RWPE1 (cell line): ENCODE measurements around the gene RALGAPA2.

Experiments
- CTCF ChIA-PET: fragments of 350-600 bp; sonication (Branson Sonifier 250); formaldehyde crosslinking; extraction: SDS; loops from one replicate; lab custom pipeline; 2021; lab: Yijun Ruan, JAX
- POLR2A ChIA-PET: fragments of 400-600 bp; formaldehyde crosslinking; extraction: SDS; loops from one replicate; lab custom pipeline; 2020; ENCODE audit warnings: antibody characterized with exemption; ENCODE audit not compliant: low non-redundant PET; lab: Yijun Ruan, JAX
- DNase-seq: peaks from one replicate; pipeline ENCODE4 v3.0.0; 2012; ENCODE audit warnings: low spot score
- H3K27ac ChIP-seq: fragments of 450-650 bp; 2 replicates; pipeline ENCODE4 v1.5.1; 2017
- TF ChIP-seq, protein P1 (sequence below): fragments of 450-650 bp; conservative IDR thresholded peaks from 2 replicates; pipeline ENCODE4 v1.5.1; 2017; ENCODE audit warnings: low read depth, mild to moderate bottlenecking

Gene RALGAPA2

GRCh38 chr20:20456741-20457140, 255.7 kb downstream of the RALGAPA2 start:
- TF ChIP-seq, protein P1, sequence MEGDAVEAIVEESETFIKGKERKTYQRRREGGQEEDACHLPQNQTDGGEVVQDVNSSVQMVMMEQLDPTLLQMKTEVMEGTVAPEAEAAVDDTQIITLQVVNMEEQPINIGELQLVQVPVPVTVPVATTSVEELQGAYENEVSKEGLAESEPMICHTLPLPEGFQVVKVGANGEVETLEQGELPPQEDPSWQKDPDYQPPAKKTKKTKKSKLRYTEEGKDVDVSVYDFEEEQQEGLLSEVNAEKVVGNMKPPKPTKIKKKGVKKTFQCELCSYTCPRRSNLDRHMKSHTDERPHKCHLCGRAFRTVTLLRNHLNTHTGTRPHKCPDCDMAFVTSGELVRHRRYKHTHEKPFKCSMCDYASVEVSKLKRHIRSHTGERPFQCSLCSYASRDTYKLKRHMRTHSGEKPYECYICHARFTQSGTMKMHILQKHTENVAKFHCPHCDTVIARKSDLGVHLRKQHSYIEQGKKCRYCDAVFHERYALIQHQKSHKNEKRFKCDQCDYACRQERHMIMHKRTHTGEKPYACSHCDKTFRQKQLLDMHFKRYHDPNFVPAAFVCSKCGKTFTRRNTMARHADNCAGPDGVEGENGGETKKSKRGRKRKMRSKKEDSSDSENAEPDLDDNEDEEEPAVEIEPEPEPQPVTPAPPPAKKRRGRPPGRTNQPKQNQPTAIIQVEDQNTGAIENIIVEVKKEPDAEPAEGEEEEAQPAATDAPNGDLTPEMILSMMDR, result no peak
- DNase-seq, result no peak
- CTCF ChIA-PET, result interaction anchor here (1.2 kb wide), 1 partner anchor 85 kb away, joined by 4 read pairs; no protein-coding TSS in a partner anchor
- no peak overlapping the region for H3K27ac ChIP-seq
- POLR2A ChIA-PET, result no interaction called here

DNA sequence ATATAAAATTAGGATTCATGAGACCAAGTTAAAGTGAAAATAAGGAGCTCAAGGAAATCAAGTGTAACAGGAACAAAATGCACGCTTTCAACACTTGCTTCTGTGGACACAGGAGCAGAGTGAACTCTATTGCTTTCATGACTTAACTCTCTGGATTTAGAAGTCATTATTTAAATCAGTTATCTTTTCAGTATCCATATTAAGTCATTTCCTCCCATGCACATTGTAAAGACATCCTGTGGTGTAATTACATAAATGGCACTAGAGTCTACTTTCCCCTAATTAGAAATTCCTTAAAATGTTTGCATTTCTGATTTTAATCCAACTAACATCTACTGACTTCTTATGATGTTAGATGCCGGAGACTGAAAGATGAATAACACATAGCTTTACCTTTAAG, 256.5 kb downstream of the RALGAPA2 start:
- CTCF ChIA-PET, result no interaction called here
- POLR2A ChIA-PET, result no interaction called here
- TF ChIP-seq, protein P1, result no peak
- no peak overlapping the region for H3K27ac ChIP-seq
- no peak for DNase-seq

DNA sequence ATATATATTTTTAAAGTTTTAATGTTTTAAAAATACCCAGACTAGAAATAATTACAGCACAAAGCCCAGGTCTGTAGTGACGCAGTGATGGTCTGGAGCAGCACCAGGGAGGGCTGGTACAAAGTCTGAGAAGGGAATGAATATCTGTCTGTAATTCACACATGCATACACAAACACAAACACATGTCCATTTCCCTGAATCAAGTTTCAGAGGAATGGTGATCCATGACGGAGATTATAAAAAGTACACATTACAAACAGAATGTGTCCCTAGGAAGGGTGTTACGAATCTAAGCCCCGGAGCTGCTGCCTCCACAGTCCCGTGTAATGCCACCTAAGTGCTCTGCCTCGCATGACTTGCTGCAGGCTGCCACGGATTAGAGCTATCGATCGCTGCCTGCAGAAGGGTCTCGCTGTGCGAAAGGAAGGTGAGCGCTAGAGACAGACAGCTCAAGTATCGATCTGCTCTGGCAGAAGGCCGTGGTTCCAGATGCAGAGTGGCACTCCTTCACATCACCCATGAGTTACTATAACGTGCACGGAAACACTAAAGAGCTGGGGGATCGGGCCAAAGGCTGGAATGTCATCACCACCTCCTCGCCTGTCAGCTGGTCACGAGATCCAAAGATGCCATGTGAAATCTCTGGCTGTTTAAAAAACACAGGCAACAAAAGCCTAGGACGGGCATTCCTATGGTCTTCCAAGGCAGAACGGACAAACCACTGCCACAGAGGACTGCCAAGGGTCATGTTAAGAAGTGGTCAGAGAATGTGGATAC, 257.4 kb downstream of the RALGAPA2 start:
- no peak for DNase-seq
- TF ChIP-seq, protein P1, result no peak
- CTCF ChIA-PET, result no interaction called here
- H3K27ac ChIP-seq, result no peak overlapping the region
- POLR2A ChIA-PET, result no interaction called here

- POLR2A ChIA-PET, result no interaction called here
- CTCF ChIA-PET, result no interaction called here
- TF ChIP-seq, protein P1, result no peak
Measured at GRCh38 chr20:20454367-20454766, 258.1 kb downstream of the RALGAPA2 start.

GRCh38 chr20:20452254-20452676, 260.2 kb downstream of the RALGAPA2 start:
- TF ChIP-seq, protein P1, result no peak
- H3K27ac ChIP-seq, result no peak overlapping the region
- DNase-seq, result peak; percentile 77
- ChIA-PET POLR2A (interaction anchor here (0.6 kb wide), 1 partner anchor 13 kb away, joined by 3 read pairs; no protein-coding TSS in a partner anchor), CTCF (interaction anchor here (0.6 kb wide), 1 partner anchor 215 kb away, joined by 3 read pairs; no protein-coding TSS in a partner anchor)

More at GRCh38 chr20:20454367-20454766, 258.1 kb downstream of the RALGAPA2 start:
- DNase-seq, result no peak
- no peak overlapping the region for H3K27ac ChIP-seq

DNA sequence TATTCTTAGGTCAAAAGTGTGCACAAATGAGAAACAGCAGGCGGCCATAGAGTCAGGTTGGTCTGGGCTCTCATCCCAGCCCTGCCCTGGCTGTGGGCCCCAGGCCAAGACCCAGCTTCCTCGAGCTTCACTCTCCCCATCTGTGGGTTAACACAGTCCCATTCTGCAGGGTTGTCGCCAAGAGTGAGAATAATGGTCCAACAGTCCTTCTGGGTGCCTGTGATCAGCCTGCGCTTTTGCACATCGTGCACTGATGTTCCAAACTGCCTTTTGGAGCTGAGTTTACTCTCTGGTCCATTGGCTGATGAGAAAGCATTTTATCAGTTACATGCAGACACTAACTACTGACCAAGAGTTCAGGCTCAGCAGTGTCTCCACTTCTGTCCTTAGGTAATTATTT, 261.9 kb downstream of the RALGAPA2 start:
- POLR2A ChIA-PET, result no interaction called here
- TF ChIP-seq, protein P1, result no peak
- CTCF ChIA-PET, result interaction anchor here (0.6 kb wide), 1 partner anchor 211 kb away, joined by 3 read pairs; no protein-coding TSS in a partner anchor

More for the DNA sequence above, 261.9 kb downstream of the RALGAPA2 start:
- H3K27ac ChIP-seq, result no peak overlapping the region
- DNase-seq, result no peak
